Measurements from ENCODE around the gene CLDN5.

DNA sequence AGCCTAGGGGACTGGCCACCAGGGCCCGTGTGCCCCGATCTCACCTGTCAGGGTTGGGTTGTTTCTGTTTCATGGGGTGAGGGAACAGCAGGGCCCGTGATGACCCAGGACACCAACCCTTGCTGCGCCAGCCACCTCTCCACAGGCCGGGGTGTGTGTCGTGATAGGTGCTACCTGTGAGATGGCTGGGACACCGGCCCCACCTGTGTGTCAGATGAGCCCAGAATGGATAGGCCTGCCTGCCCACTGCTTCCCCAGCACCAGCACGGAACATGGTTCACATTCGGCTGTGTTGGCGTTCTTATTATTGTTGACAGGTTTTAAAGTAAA is 7.1 kb downstream of the CLDN5 start:
- TF ChIP-seq, protein P1, sequence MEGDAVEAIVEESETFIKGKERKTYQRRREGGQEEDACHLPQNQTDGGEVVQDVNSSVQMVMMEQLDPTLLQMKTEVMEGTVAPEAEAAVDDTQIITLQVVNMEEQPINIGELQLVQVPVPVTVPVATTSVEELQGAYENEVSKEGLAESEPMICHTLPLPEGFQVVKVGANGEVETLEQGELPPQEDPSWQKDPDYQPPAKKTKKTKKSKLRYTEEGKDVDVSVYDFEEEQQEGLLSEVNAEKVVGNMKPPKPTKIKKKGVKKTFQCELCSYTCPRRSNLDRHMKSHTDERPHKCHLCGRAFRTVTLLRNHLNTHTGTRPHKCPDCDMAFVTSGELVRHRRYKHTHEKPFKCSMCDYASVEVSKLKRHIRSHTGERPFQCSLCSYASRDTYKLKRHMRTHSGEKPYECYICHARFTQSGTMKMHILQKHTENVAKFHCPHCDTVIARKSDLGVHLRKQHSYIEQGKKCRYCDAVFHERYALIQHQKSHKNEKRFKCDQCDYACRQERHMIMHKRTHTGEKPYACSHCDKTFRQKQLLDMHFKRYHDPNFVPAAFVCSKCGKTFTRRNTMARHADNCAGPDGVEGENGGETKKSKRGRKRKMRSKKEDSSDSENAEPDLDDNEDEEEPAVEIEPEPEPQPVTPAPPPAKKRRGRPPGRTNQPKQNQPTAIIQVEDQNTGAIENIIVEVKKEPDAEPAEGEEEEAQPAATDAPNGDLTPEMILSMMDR (IDR thresholded peaks at IDR 0.05 in 8 of 11, conservative IDR thresholded peaks at IDR 0.05 in 3 of 11), result no peak
- TF ChIP-seq POLR2A (IDR thresholded peaks at IDR 0.05), result no peak
